NB4 (cell line): ENCODE results near the gene INTS6.

Experiments
- DNase-seq: peaks from one replicate; pipeline ENCODE4 v3.0.0; 2010; ENCODE audit warnings: low read depth
- H3K4me3 ChIP-seq: one replicate; pipeline ENCODE4 v1.5.1; 2011; ENCODE audit warnings: mild to moderate bottlenecking, low read depth, low read length, moderate library complexity
- MYC ChIP-seq: IDR thresholded peaks from 2 replicates; pipeline ENCODE4 v1.6.1; 2011; ENCODE audit warnings: low read depth, low read length
- POLR2A ChIP-seq: IDR thresholded peaks from 2 replicates; pipeline ENCODE4 v1.6.1; 2011; ENCODE audit warnings: mild to moderate bottlenecking; ENCODE audit not compliant: insufficient read length; ENCODE audit errors: extremely low read depth
- TF ChIP-seq, protein P1 (sequence below): IDR thresholded peaks from 2 replicates; pipeline ENCODE4 v1.6.1; 2011; ENCODE audit warnings: low read depth, low read length
- TF ChIP-seq, protein P2 (sequence below): IDR thresholded peaks from one replicate; pipeline ENCODE4 v1.5.1; 2012; ENCODE audit warnings: low read depth, low read length

The INTS6 gene

DNA sequence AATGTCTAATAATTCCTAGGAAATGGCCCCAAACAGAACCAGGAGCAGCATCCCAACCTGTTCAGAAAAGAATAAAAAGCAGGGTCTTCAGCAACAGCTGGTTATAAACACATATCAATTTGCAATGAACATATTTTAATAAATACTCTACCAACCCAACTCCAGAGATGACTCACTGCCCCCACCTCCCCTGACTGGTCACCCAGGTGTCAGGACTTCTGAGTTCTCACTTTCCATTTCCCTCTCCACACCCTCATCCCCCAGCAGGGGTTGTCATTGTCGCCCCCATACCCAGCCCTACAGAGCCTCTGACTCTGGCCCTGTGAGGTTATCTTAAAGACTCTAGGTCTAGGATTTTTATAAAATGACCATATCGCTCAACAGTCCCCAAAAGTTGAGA lies 106.4 kb downstream of the INTS6 start:
- TF ChIP-seq MYC (no peak), POLR2A (no peak)
- TF ChIP-seq, protein P1, sequence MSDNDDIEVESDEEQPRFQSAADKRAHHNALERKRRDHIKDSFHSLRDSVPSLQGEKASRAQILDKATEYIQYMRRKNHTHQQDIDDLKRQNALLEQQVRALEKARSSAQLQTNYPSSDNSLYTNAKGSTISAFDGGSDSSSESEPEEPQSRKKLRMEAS = no peak
- TF ChIP-seq, protein P2, sequence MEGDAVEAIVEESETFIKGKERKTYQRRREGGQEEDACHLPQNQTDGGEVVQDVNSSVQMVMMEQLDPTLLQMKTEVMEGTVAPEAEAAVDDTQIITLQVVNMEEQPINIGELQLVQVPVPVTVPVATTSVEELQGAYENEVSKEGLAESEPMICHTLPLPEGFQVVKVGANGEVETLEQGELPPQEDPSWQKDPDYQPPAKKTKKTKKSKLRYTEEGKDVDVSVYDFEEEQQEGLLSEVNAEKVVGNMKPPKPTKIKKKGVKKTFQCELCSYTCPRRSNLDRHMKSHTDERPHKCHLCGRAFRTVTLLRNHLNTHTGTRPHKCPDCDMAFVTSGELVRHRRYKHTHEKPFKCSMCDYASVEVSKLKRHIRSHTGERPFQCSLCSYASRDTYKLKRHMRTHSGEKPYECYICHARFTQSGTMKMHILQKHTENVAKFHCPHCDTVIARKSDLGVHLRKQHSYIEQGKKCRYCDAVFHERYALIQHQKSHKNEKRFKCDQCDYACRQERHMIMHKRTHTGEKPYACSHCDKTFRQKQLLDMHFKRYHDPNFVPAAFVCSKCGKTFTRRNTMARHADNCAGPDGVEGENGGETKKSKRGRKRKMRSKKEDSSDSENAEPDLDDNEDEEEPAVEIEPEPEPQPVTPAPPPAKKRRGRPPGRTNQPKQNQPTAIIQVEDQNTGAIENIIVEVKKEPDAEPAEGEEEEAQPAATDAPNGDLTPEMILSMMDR = no peak
- DNase-seq = no peak
- no peak overlapping the region for H3K4me3 ChIP-seq

DNA sequence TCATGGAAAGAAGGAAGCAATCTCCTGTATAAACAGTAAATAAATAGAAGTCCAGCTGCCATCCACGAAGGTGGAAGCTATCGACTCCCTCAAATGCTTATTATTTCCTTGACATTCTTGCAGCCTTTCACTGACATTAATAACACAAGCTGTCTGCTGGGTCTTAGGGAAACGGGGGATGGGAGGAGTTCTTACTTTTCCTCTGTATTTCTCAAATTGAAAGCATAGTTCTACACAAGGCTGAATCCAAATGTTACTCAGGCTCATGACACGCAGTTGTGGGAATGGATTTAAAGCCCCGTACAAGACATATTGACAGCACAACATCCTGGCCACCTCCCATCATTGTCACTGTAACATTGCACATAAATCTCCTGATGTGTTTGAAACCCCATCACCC lies 109.4 kb downstream of the INTS6 start:
- DNase-seq = no peak
- H3K4me3 ChIP-seq = no peak overlapping the region
- TF ChIP-seq POLR2A (no peak), MYC (no peak)
- TF ChIP-seq, protein P1 = no peak
- TF ChIP-seq, protein P2 = no peak

DNA sequence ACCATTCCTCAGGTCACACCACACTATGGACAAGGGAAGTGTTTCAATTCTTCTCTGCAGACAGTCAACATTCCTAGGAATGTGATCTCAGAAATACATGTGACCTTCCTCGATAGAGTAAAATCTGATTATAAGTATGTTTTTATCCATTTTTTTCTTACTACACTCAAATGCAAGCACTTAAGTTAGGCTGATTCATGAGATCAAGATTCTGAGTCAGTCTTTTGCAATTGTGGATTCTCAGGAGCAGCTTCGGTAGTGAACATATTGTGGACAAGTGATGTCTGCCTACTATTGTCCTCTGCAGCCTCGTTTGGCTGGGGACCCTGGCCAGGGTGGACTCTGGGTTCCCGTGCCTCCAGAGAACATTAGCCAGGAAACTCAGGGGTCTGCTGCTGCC lies 110.1 kb downstream of the INTS6 start:
- DNase-seq = no peak
- H3K4me3 ChIP-seq = no peak overlapping the region
- TF ChIP-seq MYC (no peak), POLR2A (no peak)
- TF ChIP-seq, protein P2 = no peak
- TF ChIP-seq, protein P1 = no peak

DNA sequence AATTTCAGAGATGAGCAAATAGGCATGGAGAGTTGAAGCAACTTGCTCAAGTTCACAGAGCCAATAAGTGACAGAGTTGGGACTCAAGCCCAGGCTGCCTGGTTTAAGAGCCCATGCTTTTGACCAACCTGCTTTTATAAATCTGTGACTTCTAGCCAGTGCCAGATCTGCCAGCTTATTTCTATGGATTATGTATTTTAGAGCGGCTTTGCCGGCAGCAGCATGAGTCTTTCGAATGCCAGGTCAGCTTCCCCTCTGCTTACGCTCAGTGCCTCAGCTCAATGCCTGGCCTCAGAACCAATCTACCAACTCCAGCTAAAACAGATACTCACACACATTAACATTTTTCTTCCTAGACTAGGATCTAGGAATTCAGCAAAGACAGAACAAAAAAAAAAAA lies 111.0 kb downstream of the INTS6 start:
- no peak for DNase-seq
- TF ChIP-seq, protein P2 = no peak
- TF ChIP-seq, protein P1 = no peak
- no peak for TF ChIP-seq POLR2A
- no peak for TF ChIP-seq MYC
- no peak overlapping the region for H3K4me3 ChIP-seq

DNA sequence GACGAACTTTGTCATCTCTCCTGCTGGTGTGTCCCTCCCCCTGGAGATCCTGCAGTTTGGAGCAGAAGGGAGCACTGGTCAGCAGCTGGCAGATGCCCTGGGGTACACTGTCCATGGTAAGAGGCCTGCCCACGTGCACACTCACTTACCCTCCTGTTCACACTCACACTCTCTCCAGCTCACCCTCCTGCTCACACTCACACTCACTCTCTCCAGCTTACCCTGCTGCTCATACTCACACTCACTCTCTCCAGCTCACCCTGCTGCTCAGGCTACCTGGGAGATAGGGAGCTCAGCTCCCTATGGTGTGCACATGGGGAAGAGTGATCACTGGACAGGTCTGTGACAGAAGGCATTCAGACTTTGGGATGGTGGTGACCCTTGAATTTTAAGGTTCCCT lies 111.6 kb downstream of the INTS6 start:
- no peak overlapping the region for H3K4me3 ChIP-seq
- no peak for DNase-seq
- no peak for TF ChIP-seq POLR2A
- TF ChIP-seq MYC = no peak
- TF ChIP-seq, protein P1 = no peak
- TF ChIP-seq, protein P2 = no peak

DNA sequence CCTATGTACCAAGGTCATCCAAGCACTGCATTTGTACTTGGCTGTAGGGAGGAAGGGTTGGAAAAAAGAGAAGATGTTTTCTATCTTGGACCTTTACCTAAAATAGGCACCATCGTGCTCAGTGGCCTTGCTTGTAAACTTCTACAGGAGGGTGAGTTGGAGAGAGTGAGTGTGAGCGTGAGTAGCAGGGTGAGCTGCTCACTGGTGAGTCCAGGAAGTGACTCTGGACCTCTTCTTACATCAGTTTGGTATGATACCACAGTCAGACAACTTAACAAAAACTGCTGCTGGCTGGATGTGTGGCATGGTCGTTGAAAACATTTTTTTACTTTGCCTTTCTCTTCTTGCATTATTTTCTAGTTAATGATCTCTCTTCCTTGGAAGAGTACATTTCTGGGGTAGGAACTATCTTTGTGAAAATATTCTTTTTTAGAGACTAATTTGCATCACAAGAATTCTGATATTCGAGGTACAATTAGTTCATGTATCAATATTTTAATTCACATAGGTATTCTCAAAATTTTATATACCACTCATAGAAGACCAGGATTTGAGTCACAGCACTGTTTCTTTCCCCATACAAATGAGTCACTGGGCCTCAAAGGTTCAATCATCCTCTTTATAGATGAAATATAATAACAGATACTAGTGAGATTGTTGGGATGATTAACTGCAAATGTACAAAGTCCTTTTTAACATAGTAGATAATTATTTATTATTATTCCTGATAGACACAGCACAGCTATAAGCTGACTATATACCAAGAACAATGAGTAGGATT lies 112.7 kb downstream of the INTS6 start:
- TF ChIP-seq, protein P2 = no peak
- TF ChIP-seq MYC (no peak), POLR2A (no peak)
- TF ChIP-seq, protein P1 = no peak
- no peak for DNase-seq
- no peak overlapping the region for H3K4me3 ChIP-seq
